Inflammatory macrophage treated with lipopolysaccharide for 4 hours (primary cell): ENCODE data around the gene UNC119.

Experiments used
- DNase-seq: peaks from one replicate; pipeline ENCODE4 v3.0.0-alpha.2; 2020

UNC119 gene

GRCh38 chr17:28572259-28573039, 20.0 kb upstream of the UNC119 start:
- DNase-seq, result no peak

- DNase-seq, result peak; percentile 95
Measured at GRCh38 chr17:28571361-28572122, 19.1 kb upstream of the UNC119 start, which contains the start of gene PIGS. Gene PIGS, minus strand, starts transcription at chr17:28571524. Its CDS starts 28 bp downstream, at chr17:28571496.

GRCh38 chr17:28570716-28571360, 18.4 kb upstream of the UNC119 start:
- peak; percentile 13 for DNase-seq

GRCh38 chr17:28569446-28569845, 17.0 kb upstream of the UNC119 start:
- DNase-seq, result no peak

GRCh38 chr17:28567604-28568003, 15.2 kb upstream of the UNC119 start:
- peak; percentile 73 for DNase-seq

- DNase-seq, result no peak
Measured at GRCh38 chr17:28563475-28563874, 11.1 kb upstream of the UNC119 start.

- DNase-seq, result no peak
Measured at GRCh38 chr17:28555022-28555421, 2.6 kb upstream of the UNC119 start.

GRCh38 chr17:28554565-28554964, 2.1 kb upstream of the UNC119 start:
- DNase-seq, result peak; percentile 28

GRCh38 chr17:28553000-28553505, 629 bp upstream of the UNC119 start:
- no peak for DNase-seq

- no peak for DNase-seq
Measured at GRCh38 chr17:28551421-28552175, 826 bp downstream of the UNC119 start.

- DNase-seq, result no peak
Measured at GRCh38 chr17:28550858-28551257, 1.6 kb downstream of the UNC119 start.

- peak; percentile 90 for DNase-seq
Measured at GRCh38 chr17:28549236-28550132, 2.9 kb downstream of the UNC119 start.

GRCh38 chr17:28548417-28549130, 3.9 kb downstream of the UNC119 start:
- DNase-seq, result no peak

- DNase-seq, result peak; percentile 87
Measured at GRCh38 chr17:28547623-28548416, 4.6 kb downstream of the UNC119 start.

- no peak for DNase-seq
Measured at GRCh38 chr17:28547096-28547622, 5.3 kb downstream of the UNC119 start.

GRCh38 chr17:28545787-28546415, 6.5 kb downstream of the UNC119 start:
- DNase-seq, result no peak

GRCh38 chr17:28545141-28545503, 7.3 kb downstream of the UNC119 start:
- no peak for DNase-seq

- no peak for DNase-seq
Measured at GRCh38 chr17:28544402-28545140, 7.9 kb downstream of the UNC119 start.

GRCh38 chr17:28541439-28541838, 11.0 kb downstream of the UNC119 start:
- DNase-seq, result no peak
